ENCODE measurements around the gene KIR3DL2.
"Not testable (repeated sequence)": the region's sequence is repeated elsewhere in the genome, so short reads cannot be mapped to it uniquely, and the experiment has no call there.

Gene KIR3DL2

DNA sequence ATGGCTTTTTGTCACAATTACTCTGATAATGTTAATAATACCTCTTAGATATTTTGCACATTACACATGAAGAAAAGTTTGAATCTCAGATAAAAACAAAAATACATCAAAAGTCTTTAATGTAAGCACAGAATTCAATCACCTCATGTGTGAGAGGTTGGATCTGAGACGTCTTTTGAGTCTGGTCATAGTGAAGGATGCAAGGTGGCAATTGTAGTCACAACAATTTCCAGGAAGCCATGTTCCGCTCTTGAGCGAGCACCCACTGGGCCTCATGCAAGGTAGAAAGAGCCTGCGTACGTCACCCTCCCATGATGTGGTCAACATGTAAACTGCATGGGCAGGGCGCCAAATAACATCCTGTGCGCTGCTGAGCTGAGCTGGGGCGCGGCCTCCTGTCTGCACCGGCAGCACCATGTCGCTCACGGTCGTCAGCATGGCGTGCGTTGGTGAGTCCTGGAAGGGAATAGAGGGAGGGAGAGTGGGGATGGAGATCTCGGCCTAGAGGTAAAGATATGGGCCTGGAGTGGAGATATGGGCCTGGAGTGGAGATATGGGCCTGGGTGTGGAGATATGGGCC, at the start of gene KIR3DL2:
KIR3DL2 (plus strand) TSS at position 383 of the 580 bp plus-strand sequence; CDS start at position 416, 33 bp downstream.
- not testable (repeated sequence) for ATAC-seq

DNA sequence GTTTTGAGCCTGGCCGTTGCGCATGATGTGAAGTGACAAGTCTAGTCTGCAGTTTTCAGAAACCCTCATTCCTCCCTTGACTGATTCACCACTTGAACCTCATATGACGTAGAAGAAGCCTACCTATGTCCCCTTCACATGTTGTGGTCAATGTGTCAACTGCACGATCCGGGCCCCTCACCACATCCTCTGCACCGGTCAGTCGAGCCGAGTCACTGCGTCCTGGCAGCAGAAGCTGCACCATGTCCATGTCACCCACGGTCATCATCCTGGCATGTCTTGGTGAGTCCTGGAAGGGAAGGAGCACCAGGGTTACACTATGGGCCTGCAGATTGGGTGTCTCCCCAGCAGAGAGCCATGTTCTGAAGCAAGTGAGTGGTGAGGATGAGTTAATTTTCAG, 46.8 kb upstream of the KIR3DL2 start, which contains the start of gene KIR2DL4:
KIR2DL4 (plus strand) TSS at position 201 of the 400 bp plus-strand sequence; CDS start at position 243, 42 bp downstream.
- ATAC-seq: no peak
- no peak for TF ChIP-seq TCF4 (CRISPR knock-in tag; IDR thresholded peaks at IDR 0.05; ENCODE audit: borderline replicate concordance)
- no peak for TF ChIP-seq RARB (CRISPR knock-in tag; IDR thresholded peaks at IDR 0.05)
- no peak for TF ChIP-seq ZC3H10 (CRISPR knock-in tag; IDR thresholded peaks at IDR 0.05)
- no peak for TF ChIP-seq ZNF565 (CRISPR knock-in tag; conservative IDR thresholded peaks at IDR 0.05; ENCODE audit: low read depth)
- no peak for TF ChIP-seq ESRRG (CRISPR knock-in tag; IDR thresholded peaks at IDR 0.05)
- no peak for TF ChIP-seq ZFP30 (CRISPR knock-in tag; IDR thresholded peaks at IDR 0.05)

DNA sequence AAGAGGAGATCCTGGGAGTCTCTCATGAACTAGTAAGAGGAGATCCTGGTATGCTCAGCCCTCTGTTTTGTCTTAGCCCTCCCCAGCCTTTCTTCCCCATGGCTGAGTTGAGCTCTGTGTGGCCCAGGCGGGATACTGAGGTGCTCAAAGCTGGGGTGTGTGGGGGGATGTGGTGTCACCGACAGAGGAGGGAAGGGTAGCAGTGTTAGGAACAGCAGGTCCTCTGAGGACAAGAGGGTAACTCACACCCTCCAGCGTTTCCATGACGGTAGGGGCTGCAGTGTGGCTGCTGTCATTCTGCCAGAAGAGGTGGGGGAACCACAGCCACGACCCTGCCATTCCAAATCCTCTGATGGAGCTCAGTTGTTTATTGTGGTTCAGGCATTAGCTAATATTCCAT, 46.1 kb upstream of the KIR3DL2 start:
- TF ChIP-seq ZFP30 (CRISPR knock-in tag; IDR thresholded peaks at IDR 0.05) (no peak), BACH2 (CRISPR knock-in tag; IDR thresholded peaks at IDR 0.05; ENCODE audit: borderline replicate concordance) (no peak), ZNF8 (CRISPR knock-in tag; IDR thresholded peaks at IDR 0.05) (no peak), ZFP3 (CRISPR knock-in tag; IDR thresholded peaks at IDR 0.05) (no peak), ESRRG (CRISPR knock-in tag; IDR thresholded peaks at IDR 0.05) (no peak), OSR1 (CRISPR knock-in tag; IDR thresholded peaks at IDR 0.05) (no peak), ZNF70 (CRISPR knock-in tag; IDR thresholded peaks at IDR 0.05) (no peak), ARNTL (CRISPR knock-in tag; IDR thresholded peaks at IDR 0.05; ENCODE audit: borderline replicate concordance, low read depth) (no peak), ISL1 (CRISPR knock-in tag; IDR thresholded peaks at IDR 0.05) (no peak), TOX (CRISPR knock-in tag; IDR thresholded peaks at IDR 0.05; ENCODE audit: borderline replicate concordance) (no peak), CSDC2 (CRISPR knock-in tag; IDR thresholded peaks at IDR 0.05) (no peak), SNAI2 (CRISPR knock-in tag; IDR thresholded peaks at IDR 0.05) (no peak), RARB (CRISPR knock-in tag; IDR thresholded peaks at IDR 0.05) (no peak), TCF4 (CRISPR knock-in tag; IDR thresholded peaks at IDR 0.05; ENCODE audit: borderline replicate concordance) (no peak)
- TF ChIP-seq, protein P1, sequence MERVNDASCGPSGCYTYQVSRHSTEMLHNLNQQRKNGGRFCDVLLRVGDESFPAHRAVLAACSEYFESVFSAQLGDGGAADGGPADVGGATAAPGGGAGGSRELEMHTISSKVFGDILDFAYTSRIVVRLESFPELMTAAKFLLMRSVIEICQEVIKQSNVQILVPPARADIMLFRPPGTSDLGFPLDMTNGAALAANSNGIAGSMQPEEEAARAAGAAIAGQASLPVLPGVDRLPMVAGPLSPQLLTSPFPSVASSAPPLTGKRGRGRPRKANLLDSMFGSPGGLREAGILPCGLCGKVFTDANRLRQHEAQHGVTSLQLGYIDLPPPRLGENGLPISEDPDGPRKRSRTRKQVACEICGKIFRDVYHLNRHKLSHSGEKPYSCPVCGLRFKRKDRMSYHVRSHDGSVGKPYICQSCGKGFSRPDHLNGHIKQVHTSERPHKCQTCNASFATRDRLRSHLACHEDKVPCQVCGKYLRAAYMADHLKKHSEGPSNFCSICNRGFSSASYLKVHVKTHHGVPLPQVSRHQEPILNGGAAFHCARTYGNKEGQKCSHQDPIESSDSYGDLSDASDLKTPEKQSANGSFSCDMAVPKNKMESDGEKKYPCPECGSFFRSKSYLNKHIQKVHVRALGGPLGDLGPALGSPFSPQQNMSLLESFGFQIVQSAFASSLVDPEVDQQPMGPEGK (CRISPR knock-in tag; IDR thresholded peaks at IDR 0.05; ENCODE audit: borderline replicate concordance): no peak
- TF ChIP-seq, protein P2, sequence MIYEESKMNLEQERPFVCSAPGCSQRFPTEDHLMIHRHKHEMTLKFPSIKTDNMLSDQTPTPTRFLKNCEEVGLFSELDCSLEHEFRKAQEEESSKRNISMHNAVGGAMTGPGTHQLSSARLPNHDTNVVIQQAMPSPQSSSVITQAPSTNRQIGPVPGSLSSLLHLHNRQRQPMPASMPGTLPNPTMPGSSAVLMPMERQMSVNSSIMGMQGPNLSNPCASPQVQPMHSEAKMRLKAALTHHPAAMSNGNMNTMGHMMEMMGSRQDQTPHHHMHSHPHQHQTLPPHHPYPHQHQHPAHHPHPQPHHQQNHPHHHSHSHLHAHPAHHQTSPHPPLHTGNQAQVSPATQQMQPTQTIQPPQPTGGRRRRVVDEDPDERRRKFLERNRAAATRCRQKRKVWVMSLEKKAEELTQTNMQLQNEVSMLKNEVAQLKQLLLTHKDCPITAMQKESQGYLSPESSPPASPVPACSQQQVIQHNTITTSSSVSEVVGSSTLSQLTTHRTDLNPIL (CRISPR knock-in tag; IDR thresholded peaks at IDR 0.05; ENCODE audit: low read depth): no peak
- TF ChIP-seq, protein P3, sequence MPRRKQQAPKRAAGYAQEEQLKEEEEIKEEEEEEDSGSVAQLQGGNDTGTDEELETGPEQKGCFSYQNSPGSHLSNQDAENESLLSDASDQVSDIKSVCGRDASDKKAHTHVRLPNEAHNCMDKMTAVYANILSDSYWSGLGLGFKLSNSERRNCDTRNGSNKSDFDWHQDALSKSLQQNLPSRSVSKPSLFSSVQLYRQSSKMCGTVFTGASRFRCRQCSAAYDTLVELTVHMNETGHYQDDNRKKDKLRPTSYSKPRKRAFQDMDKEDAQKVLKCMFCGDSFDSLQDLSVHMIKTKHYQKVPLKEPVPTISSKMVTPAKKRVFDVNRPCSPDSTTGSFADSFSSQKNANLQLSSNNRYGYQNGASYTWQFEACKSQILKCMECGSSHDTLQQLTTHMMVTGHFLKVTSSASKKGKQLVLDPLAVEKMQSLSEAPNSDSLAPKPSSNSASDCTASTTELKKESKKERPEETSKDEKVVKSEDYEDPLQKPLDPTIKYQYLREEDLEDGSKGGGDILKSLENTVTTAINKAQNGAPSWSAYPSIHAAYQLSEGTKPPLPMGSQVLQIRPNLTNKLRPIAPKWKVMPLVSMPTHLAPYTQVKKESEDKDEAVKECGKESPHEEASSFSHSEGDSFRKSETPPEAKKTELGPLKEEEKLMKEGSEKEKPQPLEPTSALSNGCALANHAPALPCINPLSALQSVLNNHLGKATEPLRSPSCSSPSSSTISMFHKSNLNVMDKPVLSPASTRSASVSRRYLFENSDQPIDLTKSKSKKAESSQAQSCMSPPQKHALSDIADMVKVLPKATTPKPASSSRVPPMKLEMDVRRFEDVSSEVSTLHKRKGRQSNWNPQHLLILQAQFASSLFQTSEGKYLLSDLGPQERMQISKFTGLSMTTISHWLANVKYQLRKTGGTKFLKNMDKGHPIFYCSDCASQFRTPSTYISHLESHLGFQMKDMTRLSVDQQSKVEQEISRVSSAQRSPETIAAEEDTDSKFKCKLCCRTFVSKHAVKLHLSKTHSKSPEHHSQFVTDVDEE (CRISPR knock-in tag; IDR thresholded peaks at IDR 0.05): no peak
- no peak for ATAC-seq

DNA sequence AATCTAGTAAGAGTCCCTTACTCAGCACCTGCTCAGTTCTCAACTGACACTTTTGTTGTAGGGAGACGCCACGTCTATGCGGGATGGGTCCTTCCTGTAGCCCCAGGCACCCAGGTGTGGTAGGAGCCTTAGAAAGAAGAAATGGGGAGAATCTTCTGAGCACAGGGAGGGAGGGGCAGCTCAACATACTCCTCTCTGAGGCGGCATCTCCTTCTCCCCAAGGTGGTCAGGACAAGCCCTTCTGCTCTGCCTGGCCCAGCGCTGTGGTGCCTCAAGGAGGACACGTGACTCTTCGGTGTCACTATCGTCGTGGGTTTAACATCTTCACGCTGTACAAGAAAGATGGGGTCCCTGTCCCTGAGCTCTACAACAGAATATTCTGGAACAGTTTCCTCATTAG, 45.7 kb upstream of the KIR3DL2 start:
- no peak for TF ChIP-seq RARB (CRISPR knock-in tag; IDR thresholded peaks at IDR 0.05)
- TF ChIP-seq, protein P1 (CRISPR knock-in tag; IDR thresholded peaks at IDR 0.05; ENCODE audit: borderline replicate concordance): no peak
- ATAC-seq: no peak
